Thyroid gland (tissue), 4 donors: ENCODE data around the gene CTSF. TPM values are rescaled to one million over a fixed set of nuclear protein-coding genes. Genes with fewer than 3 reads are reported as not detected.

ENCODE experiments used
- DNase-seq, 2 donors: peaks; one replicate each; pipeline ENCODE4 v3.0.0-alpha.2; 2019
- H3K27ac ChIP-seq, 3 donors: fragments of 200-600 bp; sonication (generic); 1 replicate in 2 of 3; 2 replicates in 1 of 3; pipeline ENCODE4 v1.5.1; 2016 to 2019; ENCODE audit warnings: mild to moderate bottlenecking in 1 of 3, moderate library complexity in 1 of 3
- H3K27me3 ChIP-seq: fragments of 200-600 bp; sonication (generic); one replicate; pipeline ENCODE4 v1.5.1; 2019
- H3K36me3 ChIP-seq, 2 donors: fragments of 200-600 bp; sonication (generic); one replicate each; pipeline ENCODE4 v1.5.1; 2016 to 2019
- H3K4me1 ChIP-seq, 2 donors: fragments of 200-600 bp; sonication (generic); one replicate each; pipeline ENCODE4 v1.5.1; 2017 to 2019
- H3K4me3 ChIP-seq, 3 donors: fragments of 200-600 bp; sonication (generic); replicated peaks in 1 of 3; 1 replicate in 2 of 3; 2 replicates in 1 of 3; pipeline ENCODE4 v1.5.1; 2016; ENCODE audit warnings: mild to moderate bottlenecking in 1 of 3
- H3K9me3 ChIP-seq: fragments of 200-600 bp; sonication (generic); one replicate; pipeline ENCODE4 v1.5.1; 2017
- CTCF ChIP-seq, 6 experiments: fragments of 200-600 bp in 3 of 6; fragments of 450-650 bp in 3 of 6; sonication (generic) in 3 of 6; IDR thresholded peaks; one replicate each; pipeline ENCODE4 v1.5.1; 2016 to 2019; ENCODE audit warnings: antibody characterized with exemption in 6 of 6, mild to moderate bottlenecking in 2 of 6, inconsistent platforms in 1 of 6, moderate library complexity in 1 of 6
- POLR2A ChIP-seq, 2 donors: fragments of 450-650 bp; IDR thresholded peaks; one replicate each; pipeline ENCODE4 v1.6.1; 2017; ENCODE audit warnings: antibody characterized with exemption in 2 of 2, mild to moderate bottlenecking in 2 of 2, moderate library complexity in 1 of 2
- WGBS, 2 donors: methylation state at CpG; one replicate each; pipeline ENCODE4 v1.1.5; 2017; 5-methylcytosine and 5-hydroxymethylcytosine counted together
- intact Hi-C: fragments of 100-400 bp; cut with DNase I; formaldehyde crosslinking; loops from one replicate; pipeline ENCODE4 v1.15.1; 2023
- total RNA-seq, 4 donors: library from RNA; depleted of rRNA; stranded (reverse); fragments of >200 nt; gene quantifications; one replicate each; pipeline ENCODE4 v1.2.3, GENCODE V29; 2016

The CTSF gene
- total RNA-seq, 4 donors from 2014 or later: 30.4 to 79.1 (median 64.6) TPM

- Histone ChIP-seq H3K4me1 (peaks cover 15 to 16% of the 10 kb centered on the region in 2 donors), H3K27me3 (no peaks in the 10 kb centered on the region), H3K4me3 (no peak overlapping the region), H3K36me3 (no peaks in the 10 kb centered on the region), H3K27ac (no peak overlapping the region), H3K9me3 (no peaks in the 10 kb centered on the region)
- no peak for DNase-seq
- WGBS, 2 donors: 54 to 57% methylated on average over 11 of the region's 11 CpGs
- intact Hi-C loops: no loop called here
- TF ChIP-seq POLR2A (IDR thresholded peaks at IDR 0.05) (no peak), CTCF (IDR thresholded peaks at IDR 0.05) (no peak)
These were observed 20.4 kb downstream of the CTSF start for GRCh38 chr11:66548041-66548440.

DNA sequence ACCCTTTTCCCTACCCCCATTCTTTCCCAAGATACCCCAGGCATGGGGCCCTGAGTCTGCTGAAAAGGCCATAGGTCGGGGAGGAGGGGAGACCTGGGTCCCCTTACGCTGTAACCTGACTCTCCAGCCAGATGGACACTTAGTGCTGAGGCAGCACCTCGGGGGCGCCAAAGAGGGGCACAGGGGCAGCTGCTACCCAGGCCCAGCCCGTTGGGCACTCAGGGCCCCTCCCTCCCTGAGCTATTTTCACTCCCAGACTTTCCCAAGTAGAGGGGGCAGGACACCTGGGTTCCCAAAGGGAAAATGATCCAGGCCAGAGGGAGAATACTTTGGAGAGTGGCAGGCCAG, 20.8 kb downstream of the CTSF start:
- 32 to 45% methylated on average over 5 of the region's 5 CpGs for whole genome bisulfite sequencing, 2 donors
- TF ChIP-seq POLR2A (IDR thresholded peaks at IDR 0.05) (no peak), CTCF (IDR thresholded peaks at IDR 0.05) (no peak)
- no peak overlapping the region for H3K4me3 ChIP-seq
- H3K9me3 ChIP-seq: no peaks in the 10 kb centered on the region
- no peaks in the 10 kb centered on the region for H3K36me3 ChIP-seq
- peaks cover 15 to 16% of the 10 kb centered on the region in 2 donors for H3K4me1 ChIP-seq
- H3K27ac ChIP-seq: no peak overlapping the region
- H3K27me3 ChIP-seq: no peaks in the 10 kb centered on the region
- intact Hi-C loops: no loop called here
- no peak for DNase-seq

- peaks cover 0 to under 1% of the 10 kb centered on the region in 2 donors for H3K36me3 ChIP-seq
- 23 to 40% methylated on average over 18 of the region's 18 CpGs for WGBS, 2 donors
- intact Hi-C loops: no loop called here
- H3K27me3 ChIP-seq: no peaks in the 10 kb centered on the region
- H3K4me3 ChIP-seq: peak overlapping the region in 1 of 3 donors; percentile 94
- H3K9me3 ChIP-seq: no peaks in the 10 kb centered on the region
- H3K27ac ChIP-seq: peak overlapping the region in 1 of 3 donors; percentile 14
- DNase-seq: peak in 1 of 2 donors; percentile 26
- TF ChIP-seq POLR2A (IDR thresholded peaks at IDR 0.05): no peak
- no peak for TF ChIP-seq CTCF (IDR thresholded peaks at IDR 0.05)
- H3K4me1 ChIP-seq: peaks cover 15 to 16% of the 10 kb centered on the region in 2 donors
These were observed 21.3 kb downstream of the CTSF start for GRCh38 chr11:66546966-66547661.

GRCh38 chr11:66546368-66546965, 21.9 kb downstream of the CTSF start, which contains the start of gene ACTN3:
Gene ACTN3, plus strand, starts transcription at chr11:66546903. Its CDS starts 35 bp downstream, at chr11:66546938.
- peak; percentile 18 to 25 for DNase-seq
- Histone ChIP-seq H3K9me3 (no peaks in the 10 kb centered on the region), H3K36me3 (peaks cover 0 to 4% of the 10 kb centered on the region in 2 donors), H3K27ac (peak within 1 kb of the TSS in 1 of 3 donors; percentile 58), H3K4me3 (peak within 1 kb of the TSS; percentile 80 to 94 (median 82)), H3K27me3 (no peaks in the 10 kb centered on the region), H3K4me1 (peaks cover 15 to 16% of the 10 kb centered on the region in 2 donors)
- TF ChIP-seq CTCF (IDR thresholded peaks at IDR 0.05) (no peak), POLR2A (IDR thresholded peaks at IDR 0.05) (no peak)
- intact Hi-C loops: no loop called here
- WGBS, 2 donors: 3% methylated on average over 17 to 24 of the region's 37 CpGs
